H9 (cell line): Measurements from ENCODE around the gene SRBD1. TPM values are rescaled to one million over a fixed set of nuclear protein-coding genes. Genes with fewer than 3 reads are reported as not detected.
"Not testable (repeated sequence)": the region's sequence is repeated elsewhere in the genome, so short reads cannot be mapped to it uniquely, and the experiment has no call there.

ENCODE experiments used
- DNase-seq: peaks from one replicate; pipeline ENCODE4 v3.0.0-alpha.2; 2017
- H2AFZ ChIP-seq: one replicate; pipeline ENCODE4 v1.6.1; 2013; ENCODE audit warnings: mild to moderate bottlenecking, low read length, control low read depth, moderate library complexity
- H2AK5ac ChIP-seq: 2 replicates; pipeline ENCODE4 v1.6.1; 2013; ENCODE audit warnings: low read length, control low read depth, mixed read lengths; ENCODE audit not compliant: insufficient read length
- H2BK120ac ChIP-seq: one replicate; pipeline ENCODE4 v1.6.1; 2013; ENCODE audit warnings: low read depth, mild to moderate bottlenecking, low read length, control low read depth, inconsistent platforms; ENCODE audit not compliant: poor library complexity, severe bottlenecking
- H2BK12ac ChIP-seq: 2 replicates; pipeline ENCODE4 v1.6.1; 2013; ENCODE audit warnings: low read length, control low read depth, mixed read lengths, low read depth; ENCODE audit not compliant: insufficient read length
- H2BK15ac ChIP-seq: 2 replicates; pipeline ENCODE4 v1.6.1; 2013; ENCODE audit warnings: low read depth, low read length, control low read depth
- H2BK20ac ChIP-seq: one replicate; pipeline ENCODE4 v1.6.1; 2013; ENCODE audit warnings: low read depth, mild to moderate bottlenecking, low read length, control low read depth, inconsistent platforms; ENCODE audit not compliant: poor library complexity, severe bottlenecking
- H2BK5ac ChIP-seq: 2 replicates; pipeline ENCODE4 v1.6.1; 2013; ENCODE audit warnings: low read length, control low read depth, mixed read lengths; ENCODE audit not compliant: insufficient read length
- H3K14ac ChIP-seq: 2 replicates; pipeline ENCODE4 v1.6.1; 2013; ENCODE audit warnings: low read length, control low read depth; ENCODE audit not compliant: insufficient read depth
- H3K18ac ChIP-seq: 2 replicates; pipeline ENCODE4 v1.6.1; 2013; ENCODE audit warnings: low read depth, mild to moderate bottlenecking, mixed read lengths, low read length, control low read depth; ENCODE audit not compliant: insufficient read length
- H3K23ac ChIP-seq: 2 replicates; pipeline ENCODE4 v1.6.1; 2013; ENCODE audit warnings: low read length, control low read depth, mixed read lengths, low read depth; ENCODE audit not compliant: insufficient read length
- H3K23me2 ChIP-seq: 2 replicates; pipeline ENCODE4 v1.6.1; 2013; ENCODE audit warnings: low read depth, mild to moderate bottlenecking, mixed read lengths, low read length, control low read depth; ENCODE audit not compliant: insufficient read length, poor library complexity, severe bottlenecking
- H3K27ac ChIP-seq: 2 replicates; pipeline ENCODE4 v1.5.1; 2013; ENCODE audit warnings: low read length, control low read depth, mixed read lengths, low read depth; ENCODE audit not compliant: insufficient read length
- H3K27me3 ChIP-seq: 2 replicates; pipeline ENCODE4 v1.6.1; 2013; ENCODE audit warnings: low read length, control low read depth, inconsistent platforms; ENCODE audit not compliant: insufficient read depth
- H3K4ac ChIP-seq: 2 replicates; pipeline ENCODE4 v1.6.1; 2013; ENCODE audit warnings: low read depth, mild to moderate bottlenecking, control low read depth, inconsistent platforms, low read length, moderate library complexity
- H3K4me1 ChIP-seq: 2 replicates; pipeline ENCODE4 v1.6.1; 2013; ENCODE audit warnings: low read length, control low read depth, inconsistent platforms; ENCODE audit not compliant: insufficient read depth
- H3K4me2 ChIP-seq: 2 replicates; pipeline ENCODE4 v1.6.1; 2013; ENCODE audit warnings: low read length, control low read depth, mixed read lengths; ENCODE audit not compliant: insufficient read length, insufficient read depth
- H3K56ac ChIP-seq: 2 replicates; pipeline ENCODE4 v1.6.1; 2013; ENCODE audit warnings: low read depth, mild to moderate bottlenecking, mixed read lengths, low read length, control low read depth; ENCODE audit not compliant: insufficient read length
- H3K79me1 ChIP-seq: 2 replicates; pipeline ENCODE4 v1.6.1; 2013; ENCODE audit warnings: low read depth, mild to moderate bottlenecking, moderate library complexity, low read length, control low read depth, inconsistent platforms; ENCODE audit not compliant: insufficient read depth, poor library complexity, severe bottlenecking
- H3K79me2 ChIP-seq: 2 replicates; pipeline ENCODE4 v1.6.1; 2013; ENCODE audit warnings: low read length, control low read depth, inconsistent platforms; ENCODE audit not compliant: insufficient read depth
- H3K9ac ChIP-seq: 2 replicates; pipeline ENCODE4 v1.6.1; 2013; ENCODE audit warnings: low read length, control low read depth, mixed read lengths; ENCODE audit not compliant: insufficient read length; ENCODE audit errors: extremely low read depth
- H3K9me3 ChIP-seq: one replicate; pipeline ENCODE4 v1.6.1; 2013; ENCODE audit warnings: low read depth, low read length, inconsistent platforms; ENCODE audit not compliant: control insufficient read depth
- H3T11ph ChIP-seq: one replicate; pipeline ENCODE4 v1.6.1; 2013; ENCODE audit warnings: mild to moderate bottlenecking, low read length, control low read depth, inconsistent platforms
- H4K20me1 ChIP-seq: one replicate; pipeline ENCODE4 v1.6.1; 2013; ENCODE audit not compliant: control insufficient read depth, insufficient read length, insufficient read depth
- H4K5ac ChIP-seq: 2 replicates; pipeline ENCODE4 v1.6.1; 2013; ENCODE audit warnings: low read depth, mild to moderate bottlenecking, mixed read lengths, low read length, control low read depth; ENCODE audit not compliant: insufficient read length
- H4K8ac ChIP-seq: replicated peaks from 2 replicates; pipeline ENCODE4 v1.6.1; 2013; ENCODE audit warnings: low read length, control low read depth, mixed read lengths, low read depth; ENCODE audit not compliant: insufficient read length
- H4K91ac ChIP-seq: 2 replicates; pipeline ENCODE4 v1.6.1; 2013; ENCODE audit warnings: low read depth, mild to moderate bottlenecking, moderate library complexity, mixed read lengths, low read length, control low read depth; ENCODE audit not compliant: insufficient read length
- H3K27ac Mint-ChIP-seq, 3 experiments: 2 replicates in 2 of 3; 3 replicates in 1 of 3; pipeline ENCODE4 v1.8.0; 2020 to 2021; ENCODE audit warnings: mixed read lengths in 3 of 3, mild to moderate bottlenecking in 1 of 3, moderate library complexity in 1 of 3
- H3K27me3 Mint-ChIP-seq: 2 replicates; pipeline ENCODE4 v1.8.0; 2021; ENCODE audit warnings: low read depth, mild to moderate bottlenecking, moderate library complexity, mixed read lengths
- H3K36me3 Mint-ChIP-seq, 3 experiments: 2 replicates in 2 of 3; 3 replicates in 1 of 3; pipeline ENCODE4 v1.8.0; 2020 to 2021; ENCODE audit warnings: low read depth in 3 of 3, mixed read lengths in 3 of 3; ENCODE audit not compliant: insufficient read depth in 1 of 3
- H3K4me1 Mint-ChIP-seq, 2 experiments: 2 replicates each; pipeline ENCODE4 v1.8.0; 2020; ENCODE audit warnings: mixed read lengths in 2 of 2
- H3K4me3 Mint-ChIP-seq, 2 experiments: 2 replicates in 1 of 2; 3 replicates in 1 of 2; pipeline ENCODE4 v1.8.0; 2020 to 2021; ENCODE audit warnings: mild to moderate bottlenecking in 2 of 2, mixed read lengths in 2 of 2, moderate library complexity in 1 of 2
- H3K9me3 Mint-ChIP-seq, 2 experiments: 2 replicates in 1 of 2; 3 replicates in 1 of 2; pipeline ENCODE4 v1.8.0; 2020; ENCODE audit warnings: mild to moderate bottlenecking in 2 of 2, mixed read lengths in 2 of 2, moderate library complexity in 1 of 2
- CTCF ChIP-seq: fragments of 200-600 bp; sonication (generic); conservative IDR thresholded peaks from 3 replicates; pipeline ENCODE4 v1.8.0; 2021; ENCODE audit warnings: antibody characterized with exemption, mild to moderate bottlenecking
- WGBS: extraction: QIAGEN DNeasy Blood & Tissue Kit; methylation state at CpG from one replicate; pipeline ENCODE4 v1.1.7; 2013; ENCODE audit warnings: missing lambda C conversion rate, low lambda C conversion rate, mixed read lengths; ENCODE audit not compliant: insufficient read length; ENCODE audit errors: extremely low coverage; 5-methylcytosine and 5-hydroxymethylcytosine counted together
- total RNA-seq: library from RNA; stranded (reverse); gene quantifications from 2 replicates; pipeline ENCODE4 v1.2.1, GENCODE V29; 2021

The SRBD1 gene
- total RNA-seq, 1 experiment from 2014 or later = 18.3 TPM

GRCh38 chr2:45432406-45432805 is 178.7 kb downstream of the SRBD1 start:
- Histone ChIP-seq H3K27me3 (no peaks in the 10 kb centered on the region), H2AK5ac (no peak overlapping the region), H4K8ac (no peak overlapping the region), H2BK20ac (no peak overlapping the region), H3K79me2 (no peaks in the 10 kb centered on the region), H3K23ac (no peak overlapping the region), H2BK120ac (no peak overlapping the region), H3K4me2 (no peak overlapping the region), H2AFZ (no peak overlapping the region), H2BK5ac (no peak overlapping the region), H3K79me1 (no peaks in the 10 kb centered on the region), H3K56ac (no peak overlapping the region), H3K14ac (no peak overlapping the region), H2BK15ac (no peak overlapping the region), H3K23me2 (no peaks in the 10 kb centered on the region), H4K5ac (no peak overlapping the region), H4K20me1 (no peaks in the 10 kb centered on the region), H3K27ac (no peak overlapping the region), H3T11ph (no peak overlapping the region), H3K9me3 (no peaks in the 10 kb centered on the region), H4K91ac (no peak overlapping the region), H3K9ac (no peak overlapping the region), H3K4me1 (no peaks in the 10 kb centered on the region), H3K4ac (no peak overlapping the region), H2BK12ac (no peak overlapping the region), H3K18ac (no peak overlapping the region)
- Mint-ChIP-seq H3K4me3 (no peak overlapping the region), H3K27me3 (no peaks in the 10 kb centered on the region), H3K9me3 (peaks cover 24 to 30% of the 10 kb centered on the region in 2 experiments), H3K27ac (no peak overlapping the region), H3K4me1 (peaks cover 12% of the 10 kb centered on the region in 2 experiments), H3K36me3 (peaks cover 18 to 36% (median 34%) of the 10 kb centered on the region in 3 experiments)
- TF ChIP-seq CTCF = no peak
- DNase-seq = no peak
- WGBS = no CpG with 5 or more reads among the region's 1 CpG

GRCh38 chr2:45426025-45426424 is 185.0 kb downstream of the SRBD1 start:
- H2AK5ac ChIP-seq, H3T11ph ChIP-seq, H3K4ac ChIP-seq, H2BK12ac ChIP-seq, H3K9ac ChIP-seq, H3K23me2 ChIP-seq, H2BK20ac ChIP-seq, H4K5ac ChIP-seq, H2BK120ac ChIP-seq, H3K4me3 Mint-ChIP-seq, H4K91ac ChIP-seq, H3K18ac ChIP-seq, H3K9me3 ChIP-seq, H2AFZ ChIP-seq, H3K4me1 Mint-ChIP-seq, H3K23ac ChIP-seq, H3K27me3 ChIP-seq, H3K79me2 ChIP-seq, H3K27me3 Mint-ChIP-seq, H3K79me1 ChIP-seq, H3K27ac Mint-ChIP-seq, H3K4me2 ChIP-seq, H2BK5ac ChIP-seq, H4K8ac ChIP-seq, H4K20me1 ChIP-seq, H2BK15ac ChIP-seq, H3K14ac ChIP-seq, DNase-seq, H3K27ac ChIP-seq, H3K4me1 ChIP-seq, H3K56ac ChIP-seq: not testable (repeated sequence)
- peaks cover 11 to 24% (median 14%) of the 10 kb centered on the region in 3 experiments for H3K36me3 Mint-ChIP-seq
- no CpG with 5 or more reads among the region's 4 CpGs for WGBS
- H3K9me3 Mint-ChIP-seq = peaks cover 15 to 17% of the 10 kb centered on the region in 2 experiments; a peak in 4 of 5 replicates
